ENCODE data around the gene ALKAL2.

Gene ALKAL2

GRCh38 chr2:238869-239268 lies 49.0 kb downstream of the ALKAL2 start:
- FAIRE-seq: no peak

DNA sequence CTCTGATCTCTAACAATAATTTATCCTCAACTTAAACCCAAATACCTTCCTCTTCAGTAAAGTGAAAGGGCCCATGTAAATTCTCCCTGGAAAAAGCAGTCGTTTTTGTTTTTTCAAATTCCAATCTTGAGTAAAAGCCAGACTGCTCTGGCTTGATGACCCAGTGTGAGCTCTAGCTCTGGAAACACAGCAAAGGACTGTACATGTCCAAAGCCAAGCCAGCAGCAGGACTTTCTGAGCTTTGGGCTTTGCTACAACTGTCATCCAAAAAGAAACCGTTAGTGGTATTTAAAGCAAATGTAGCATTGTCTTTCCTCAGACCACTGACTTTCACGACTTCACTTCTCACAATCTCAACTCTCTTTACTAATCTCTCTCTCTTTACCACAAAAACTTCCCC lies 49.5 kb downstream of the ALKAL2 start:
- FAIRE-seq: no peak

DNA sequence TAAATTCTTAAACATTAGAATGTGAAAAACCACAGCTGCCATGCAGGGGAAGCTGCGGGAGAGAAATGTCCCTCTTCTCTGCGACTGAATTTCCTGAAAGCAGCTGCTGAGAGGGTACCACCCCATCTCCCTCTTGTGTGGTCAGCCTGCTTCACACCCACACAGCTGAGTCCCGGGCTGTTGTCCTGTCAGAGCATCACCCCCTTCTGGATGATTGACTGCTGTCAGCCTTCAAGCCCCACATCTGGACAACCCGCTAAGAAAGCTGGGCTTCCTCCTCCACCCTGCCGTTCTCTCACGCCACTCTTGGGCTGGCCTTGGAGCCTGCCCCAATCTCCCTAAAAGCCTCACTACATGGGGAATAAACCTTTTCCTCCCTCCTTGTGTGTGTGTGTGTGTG lies 50.0 kb downstream of the ALKAL2 start:
- FAIRE-seq: no peak

- no peak for FAIRE-seq
Measured at GRCh38 chr2:236993-237539, 50.8 kb downstream of the ALKAL2 start.

DNA sequence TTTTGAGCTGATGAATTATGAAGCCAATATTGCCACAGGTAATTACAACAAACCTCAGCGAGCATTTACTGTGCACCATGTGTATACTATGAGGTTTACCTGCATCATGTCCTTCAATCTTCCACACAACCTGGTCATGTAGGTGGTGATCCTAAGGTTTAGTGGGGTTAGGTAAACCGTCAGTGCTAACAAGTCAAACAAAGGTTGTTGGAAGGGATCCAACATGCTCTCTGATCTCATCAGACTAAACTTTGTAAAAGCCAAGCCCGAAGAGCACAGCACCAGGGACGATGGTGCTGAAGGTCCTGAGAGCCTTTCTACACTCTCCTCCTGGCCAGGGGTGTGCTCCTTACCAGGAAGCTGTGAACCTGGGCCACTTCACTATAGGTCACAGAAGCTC lies 53.5 kb downstream of the ALKAL2 start:
- no peak for FAIRE-seq

DNA sequence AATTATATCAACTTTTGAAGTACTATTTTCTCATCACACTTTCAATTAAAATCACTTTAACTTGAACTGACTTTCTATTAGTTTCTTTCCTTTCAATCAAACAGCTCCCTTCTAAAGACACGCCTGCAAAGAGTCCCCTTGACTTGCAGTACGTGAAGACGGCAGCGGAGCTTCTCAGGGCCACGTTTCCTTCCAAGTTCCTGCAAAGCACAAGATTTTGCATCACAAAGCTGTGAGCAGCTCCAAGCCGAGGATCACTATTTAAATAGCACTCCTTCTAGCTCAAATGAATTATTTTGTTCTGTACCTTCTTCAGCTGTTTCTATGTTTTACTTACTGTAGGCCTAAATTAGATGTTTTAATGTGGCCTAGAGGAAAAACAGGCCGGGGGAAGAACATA lies 54.9 kb downstream of the ALKAL2 start:
- no peak for FAIRE-seq

DNA sequence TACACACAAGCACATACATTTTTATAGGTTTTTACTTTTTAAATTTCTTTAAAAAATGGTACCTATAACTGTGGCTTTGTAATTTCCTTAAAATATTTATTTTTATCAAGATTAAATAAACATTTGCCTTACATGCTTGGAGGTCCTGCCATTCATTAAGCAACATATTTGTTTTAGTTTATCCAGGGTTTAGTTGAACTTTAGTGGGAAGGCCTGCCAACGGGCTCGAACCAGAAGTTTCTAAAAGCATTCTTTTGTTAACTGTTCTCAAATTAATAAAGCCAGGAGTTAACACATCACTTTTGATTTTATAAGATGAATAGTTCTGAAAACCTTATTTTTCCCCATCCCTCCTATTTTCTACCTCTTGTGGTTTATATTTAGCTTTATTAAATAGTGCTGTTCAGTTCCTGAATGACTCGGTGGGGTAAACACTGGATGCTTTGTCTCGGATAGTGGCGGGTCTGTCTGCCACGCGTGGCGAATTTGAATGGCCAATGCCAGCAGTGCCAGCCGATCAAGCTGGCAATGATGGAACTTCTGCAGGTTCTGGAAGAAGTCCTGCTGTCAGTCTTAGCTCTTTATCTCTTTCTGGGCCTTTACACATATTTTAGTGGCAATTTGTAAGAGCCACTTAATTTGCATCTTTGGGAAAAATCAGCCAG lies 56.2 kb downstream of the ALKAL2 start:
- FAIRE-seq: no peak

Measured in endometrium (tissue), 2 donors.